ENCODE measurements around the gene EXD2.
"Not testable (repeated sequence)": the region's sequence is repeated elsewhere in the genome, so short reads cannot be mapped to it uniquely, and the experiment has no call there.

EXD2 gene

GRCh38 chr14:69259527-69260189 is 68.4 kb downstream of the EXD2 start, which contains the start of gene GALNT16:
Gene GALNT16, plus strand, starts transcription at chr14:69260158. Its CDS starts 133 bp downstream, at chr14:69260291.
- DNase-seq, result peak; percentile 83

GRCh38 chr14:69260190-69260860 is 69.0 kb downstream of the EXD2 start:
- DNase-seq, result peak; percentile 79

- peak; percentile 79 for DNase-seq
These were observed 69.7 kb downstream of the EXD2 start for GRCh38 chr14:69260861-69261564.

- DNase-seq, result peak; percentile 64
These were observed 70.5 kb downstream of the EXD2 start for GRCh38 chr14:69261761-69262331.

- no peak for DNase-seq
These were observed 71.2 kb downstream of the EXD2 start for GRCh38 chr14:69262516-69262915.

GRCh38 chr14:69263364-69263763 is 72.1 kb downstream of the EXD2 start:
- peak; percentile 54 for DNase-seq

- no peak for DNase-seq
These were observed 72.5 kb downstream of the EXD2 start for GRCh38 chr14:69263771-69264170.

GRCh38 chr14:69266572-69267345 is 75.5 kb downstream of the EXD2 start:
- peak; percentile 19 for DNase-seq

- DNase-seq, result no peak
These were observed 76.2 kb downstream of the EXD2 start for GRCh38 chr14:69267492-69267891.

- DNase-seq, result no peak
These were observed 76.9 kb downstream of the EXD2 start for GRCh38 chr14:69268223-69268622.

- no peak for DNase-seq
These were observed 77.5 kb downstream of the EXD2 start for GRCh38 chr14:69268763-69269162.

GRCh38 chr14:69269381-69269780 is 78.1 kb downstream of the EXD2 start:
- DNase-seq, result no peak

GRCh38 chr14:69270097-69270496 is 78.8 kb downstream of the EXD2 start:
- no peak for DNase-seq

- no peak for DNase-seq
These were observed 79.8 kb downstream of the EXD2 start for GRCh38 chr14:69270795-69271708.

- DNase-seq, result peak; percentile 29
These were observed 83.0 kb downstream of the EXD2 start for GRCh38 chr14:69274321-69274720.

GRCh38 chr14:69275331-69275730 is 84.0 kb downstream of the EXD2 start:
- no peak for DNase-seq

- DNase-seq, result not testable (repeated sequence)
These were observed 86.1 kb downstream of the EXD2 start for GRCh38 chr14:69277356-69277755.

GRCh38 chr14:69280746-69281291 is 89.5 kb downstream of the EXD2 start:
- no peak for DNase-seq

GRCh38 chr14:69281450-69282169 is 90.3 kb downstream of the EXD2 start:
- DNase-seq, result no peak

- no peak for DNase-seq
These were observed 91.2 kb downstream of the EXD2 start for GRCh38 chr14:69282448-69282847.

- DNase-seq, result no peak
These were observed 92.9 kb downstream of the EXD2 start for GRCh38 chr14:69284170-69284569.
